Suprapubic skin (tissue), 4 donors: ENCODE data around the gene PAFAH2. TPM values are rescaled to one million over a fixed set of nuclear protein-coding genes. Genes with fewer than 3 reads are reported as not detected.

Experiments used
- DNase-seq, 2 donors: peaks; one replicate each; pipeline ENCODE4 v3.0.0-alpha.2; 2019; ENCODE audit warnings: low spot score in 2 of 2
- H3K27ac ChIP-seq: fragments of 200-600 bp; sonication (generic); one replicate; pipeline ENCODE4 v1.5.1; 2019
- H3K27me3 ChIP-seq: fragments of 200-600 bp; sonication (generic); one replicate; pipeline ENCODE4 v1.5.1; 2019
- H3K36me3 ChIP-seq: fragments of 200-600 bp; sonication (generic); one replicate; pipeline ENCODE4 v1.5.1; 2019
- H3K4me1 ChIP-seq: fragments of 200-600 bp; sonication (generic); one replicate; pipeline ENCODE4 v1.5.1; 2019
- H3K4me3 ChIP-seq: fragments of 200-600 bp; sonication (generic); one replicate; pipeline ENCODE4 v1.5.1; 2019; ENCODE audit warnings: mild to moderate bottlenecking
- H3K9me3 ChIP-seq: fragments of 200-600 bp; sonication (generic); one replicate; pipeline ENCODE4 v1.5.1; 2019
- CTCF ChIP-seq, 2 donors: fragments of 200-600 bp in 1 of 2; fragments of 450-650 bp in 1 of 2; sonication (generic) in 1 of 2; IDR thresholded peaks; one replicate each; pipeline ENCODE4 v1.5.1; 2016 to 2019; ENCODE audit warnings: antibody characterized with exemption in 2 of 2, mild to moderate bottlenecking in 1 of 2, moderate library complexity in 1 of 2
- EP300 ChIP-seq: sonication (generic); formaldehyde crosslinking; IDR thresholded peaks from one replicate; pipeline ENCODE4 v1.6.1; 2017; ENCODE audit warnings: antibody characterized with exemption
- POLR2A ChIP-seq, 2 donors: fragments of 450-650 bp; IDR thresholded peaks; one replicate each; pipeline ENCODE4 v1.6.1; 2017; ENCODE audit warnings: antibody characterized with exemption in 2 of 2, mild to moderate bottlenecking in 2 of 2, moderate library complexity in 2 of 2
- POLR2AphosphoS5 ChIP-seq, 3 donors: sonication (generic); formaldehyde crosslinking; IDR thresholded peaks; one replicate each; pipeline ENCODE4 v1.6.1; 2017; ENCODE audit warnings: antibody characterized with exemption in 3 of 3
- WGBS: methylation state at CpG from one replicate; pipeline ENCODE4 v1.1.5; 2018; 5-methylcytosine and 5-hydroxymethylcytosine counted together
- total RNA-seq, 4 donors: library from RNA; depleted of rRNA; stranded (reverse); fragments of >200 nt; gene quantifications; one replicate each; pipeline ENCODE4 v1.1.0, GENCODE V29; 2016

The PAFAH2 gene
- 10 to 100 TPM; 16.6 to 31.3 (median 20.0) TPM for total RNA-seq

GRCh38 chr1:25997828-25998761 is at the start of gene PAFAH2:
TSS of gene PAFAH2 (minus strand) at chr1:25998063. CDS start at chr1:25990816, 7,247 bp downstream.
- Histone ChIP-seq H3K9me3 (no peaks in the 10 kb centered on the region), H3K27ac (peak within 1 kb of the TSS; percentile 86), H3K4me3 (peak within 1 kb of the TSS; percentile 62), H3K36me3 (no peaks in the 10 kb centered on the region), H3K27me3 (no peaks in the 10 kb centered on the region), H3K4me1 (peaks cover 22% of the 10 kb centered on the region)
- TF ChIP-seq POLR2AphosphoS5 (IDR thresholded peaks at IDR 0.05) (peak; percentile 3 to 97 (median 96)), CTCF (IDR thresholded peaks at IDR 0.05) (peak; percentile 94 to 100), POLR2A (IDR thresholded peaks at IDR 0.05) (peak in 1 of 2 donors; percentile 30), EP300 (no peak)
- WGBS = under 1% methylated on average over 47 of the region's 47 CpGs
- DNase-seq = peak; percentile 98 to 99

GRCh38 chr1:26047278-26047874 is 49.5 kb upstream of the PAFAH2 start:
- Histone ChIP-seq H3K27me3 (peaks cover 84% of the 10 kb centered on the region), H3K4me1 (peaks cover 20% of the 10 kb centered on the region), H3K27ac (no peak overlapping the region), H3K36me3 (no peaks in the 10 kb centered on the region), H3K9me3 (no peaks in the 10 kb centered on the region), H3K4me3 (no peak overlapping the region)
- no peak for DNase-seq
- 79% methylated on average over 7 of the region's 7 CpGs for WGBS
- TF ChIP-seq POLR2A (IDR thresholded peaks at IDR 0.05) (no peak), EP300 (no peak), POLR2AphosphoS5 (IDR thresholded peaks at IDR 0.05) (no peak)

GRCh38 chr1:26046246-26047095 is 48.6 kb upstream of the PAFAH2 start:
- WGBS = 4% methylated on average over 23 of the region's 57 CpGs
- peaks cover 79% of the 10 kb centered on the region for H3K27me3 ChIP-seq

GRCh38 chr1:26045722-26046245 is 47.9 kb upstream of the PAFAH2 start, which contains the start of gene SLC30A2:
TSS of gene SLC30A2 (minus strand) at chr1:26046118. CDS start at chr1:26045896, 222 bp downstream.
- peak within 1 kb of the TSS; percentile 45 for H3K4me3 ChIP-seq
- H3K27ac ChIP-seq = no peak within 1 kb of the TSS
- no peaks in the 10 kb centered on the region for H3K9me3 ChIP-seq
- no peak for TF ChIP-seq POLR2AphosphoS5 (IDR thresholded peaks at IDR 0.05)
- no peak for TF ChIP-seq POLR2A (IDR thresholded peaks at IDR 0.05)
- TF ChIP-seq CTCF (IDR thresholded peaks at IDR 0.05) = no peak
- no peak for TF ChIP-seq EP300
- under 1% methylated on average over 28 of the region's 62 CpGs for WGBS
- peaks cover 76% of the 10 kb centered on the region for H3K27me3 ChIP-seq
- peaks cover 20% of the 10 kb centered on the region for H3K4me1 ChIP-seq
- no peak for DNase-seq
- H3K36me3 ChIP-seq = no peaks in the 10 kb centered on the region

More at GRCh38 chr1:26046246-26047095, 48.6 kb upstream of the PAFAH2 start:
- no peak for TF ChIP-seq EP300
- no peak for TF ChIP-seq POLR2A (IDR thresholded peaks at IDR 0.05)
- TF ChIP-seq POLR2AphosphoS5 (IDR thresholded peaks at IDR 0.05) = no peak
- no peak for TF ChIP-seq CTCF (IDR thresholded peaks at IDR 0.05)
- DNase-seq = no peak
- peaks cover 20% of the 10 kb centered on the region for H3K4me1 ChIP-seq
- H3K4me3 ChIP-seq = peak overlapping the region; percentile 45
- no peaks in the 10 kb centered on the region for H3K36me3 ChIP-seq
- H3K27ac ChIP-seq = no peak overlapping the region
- H3K9me3 ChIP-seq = no peaks in the 10 kb centered on the region
